Activated naive CD8-positive, alpha-beta T cell treated with anti-CD3 and anti-CD28 coated beads for 36 hours (primary cell): Measurements from ENCODE around the gene TMEM233. TPM values are rescaled to one million over a fixed set of nuclear protein-coding genes. Genes with fewer than 3 reads are reported as not detected.

Source experiments
- DNase-seq: peaks from one replicate; pipeline ENCODE4 v3.0.0; 2021
- H3K27ac Mint-ChIP-seq: one replicate; pipeline ENCODE4 v1.8.0; 2022; ENCODE audit warnings: mild to moderate bottlenecking, moderate library complexity, mixed read lengths
- H3K27me3 Mint-ChIP-seq: one replicate; pipeline ENCODE4 v1.8.0; 2022; ENCODE audit warnings: mild to moderate bottlenecking, mixed read lengths
- H3K36me3 Mint-ChIP-seq: one replicate; pipeline ENCODE4 v1.8.0; 2021; ENCODE audit warnings: mild to moderate bottlenecking, mixed read lengths
- H3K4me1 Mint-ChIP-seq: one replicate; pipeline ENCODE4 v1.8.0; 2021; ENCODE audit warnings: mixed read lengths
- H3K4me3 Mint-ChIP-seq: one replicate; pipeline ENCODE4 v1.8.0; 2022; ENCODE audit warnings: mild to moderate bottlenecking, moderate library complexity, mixed read lengths
- H3K9me3 Mint-ChIP-seq: one replicate; pipeline ENCODE4 v1.8.0; 2022; ENCODE audit warnings: mixed read lengths
- total RNA-seq, 2 experiments: library from RNA; stranded (reverse); gene quantifications; one replicate each; pipeline ENCODE4 v1.2.3, GENCODE V29; 2021

TMEM233 gene
- total RNA-seq, 2 experiments from 2014 or later = not detected

DNA sequence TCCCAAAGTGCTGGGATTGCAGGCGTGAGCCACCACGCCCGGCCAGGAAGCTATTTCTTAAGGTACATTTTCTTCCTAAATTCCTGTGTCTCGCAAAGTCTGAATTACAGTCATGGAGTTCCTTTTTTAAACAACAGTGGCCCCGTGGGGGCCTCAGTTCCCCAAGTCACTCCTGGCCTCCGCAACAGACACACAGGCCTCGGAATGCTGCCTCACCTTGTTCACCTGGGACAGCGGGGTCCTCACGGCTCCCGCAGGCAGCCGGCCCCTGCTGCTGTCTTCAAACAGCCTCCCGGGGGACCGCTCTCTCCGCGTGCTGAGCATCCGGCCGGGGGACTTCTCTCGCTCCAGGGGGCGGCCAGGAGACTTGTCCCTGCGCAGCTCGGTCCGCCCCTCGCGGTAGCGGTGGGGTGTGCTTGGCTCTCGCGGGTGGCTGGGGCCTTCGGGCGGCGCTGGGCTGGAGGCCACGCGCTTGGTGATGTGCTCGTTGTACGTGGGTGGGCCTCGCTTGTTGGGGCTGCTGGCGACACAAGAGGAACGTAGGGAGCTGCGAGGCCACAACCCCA, 96.4 kb downstream of the TMEM233 start:
- DNase-seq = no peak
- H3K36me3 Mint-ChIP-seq = peaks cover 8% of the 10 kb centered on the region
- no peak overlapping the region for H3K27ac Mint-ChIP-seq
- no peak overlapping the region for H3K4me3 Mint-ChIP-seq
- H3K4me1 Mint-ChIP-seq = no peaks in the 10 kb centered on the region
- no peaks in the 10 kb centered on the region for H3K9me3 Mint-ChIP-seq
- H3K27me3 Mint-ChIP-seq = no peaks in the 10 kb centered on the region

DNA sequence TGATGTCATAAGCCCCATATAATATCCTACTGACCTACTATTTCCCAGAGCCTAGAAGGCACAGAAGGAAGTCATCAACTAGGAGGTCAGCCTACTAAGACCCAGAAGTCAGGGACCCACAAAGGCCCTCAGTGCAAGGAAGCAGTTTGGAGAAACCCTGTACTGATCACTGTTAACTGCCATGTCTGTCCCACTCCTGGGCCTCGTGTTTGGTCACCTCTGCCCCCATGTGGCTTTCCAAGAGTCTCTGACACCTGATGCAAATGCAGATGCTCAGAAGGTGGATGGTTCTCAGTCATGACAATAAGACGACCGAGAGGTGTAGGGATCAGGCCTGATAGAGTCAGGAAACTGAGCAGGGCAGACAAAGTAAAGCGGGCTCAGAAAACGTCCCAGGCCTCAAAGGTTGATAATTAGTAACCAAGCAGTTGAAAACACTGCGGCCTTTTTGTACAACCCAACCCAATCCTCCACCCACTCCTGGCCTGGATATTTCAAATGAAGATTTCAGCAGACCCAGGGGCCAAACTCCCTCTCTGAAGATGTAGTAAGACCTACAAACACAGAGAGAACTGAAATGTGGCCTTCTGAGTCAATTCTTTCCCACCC, 97.7 kb downstream of the TMEM233 start:
- H3K9me3 Mint-ChIP-seq = no peaks in the 10 kb centered on the region
- no peak for DNase-seq
- no peaks in the 10 kb centered on the region for H3K4me1 Mint-ChIP-seq

DNA sequence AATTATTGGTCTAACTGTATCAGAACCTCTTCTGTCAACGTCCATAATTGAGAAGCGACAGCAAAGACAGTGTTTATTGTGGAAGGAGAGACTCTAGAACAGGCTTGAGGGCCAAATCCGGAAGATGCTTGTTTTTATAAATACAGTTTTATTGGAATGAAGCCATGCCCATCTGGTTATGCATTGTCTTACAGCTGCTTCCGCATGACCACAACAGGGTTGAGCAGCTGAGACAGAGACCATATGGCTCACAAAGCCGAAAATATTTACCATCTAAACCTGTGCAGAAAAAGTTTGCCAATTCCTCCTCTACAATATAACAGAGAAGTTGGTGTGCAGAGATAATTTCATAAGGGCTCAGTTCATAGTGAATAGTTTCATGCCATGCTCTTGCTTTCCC, 98.8 kb downstream of the TMEM233 start:
- peaks cover 2% of the 10 kb centered on the region for H3K36me3 Mint-ChIP-seq
- no peak for DNase-seq
- H3K4me3 Mint-ChIP-seq = no peak overlapping the region
- no peaks in the 10 kb centered on the region for H3K4me1 Mint-ChIP-seq
- H3K27me3 Mint-ChIP-seq = no peaks in the 10 kb centered on the region
- no peaks in the 10 kb centered on the region for H3K9me3 Mint-ChIP-seq
- no peak overlapping the region for H3K27ac Mint-ChIP-seq

More for the DNA sequence above, 97.7 kb downstream of the TMEM233 start:
- Mint-ChIP-seq H3K4me3 (no peak overlapping the region), H3K36me3 (peaks cover 5% of the 10 kb centered on the region), H3K27me3 (no peaks in the 10 kb centered on the region), H3K27ac (no peak overlapping the region)

Other genes with a start within 250 kb of the TMEM233 start
- 10 to 100 TPM; 26.1 to 26.5 TPM for gene PRKAB1, start 74.4 kb downstream of the TMEM233 start, total RNA-seq